ENCODE data around the gene GPR37L1.
"Not testable (repeated sequence)": the region's sequence is repeated elsewhere in the genome, so short reads cannot be mapped to it uniquely, and the experiment has no call there.

Gene GPR37L1

GRCh38 chr1:202155478-202156021 lies 32.8 kb downstream of the GPR37L1 start:
- peak; percentile 14 for DNase-seq (ENCODE audit: low spot score)

GRCh38 chr1:202156590-202156989 lies 33.9 kb downstream of the GPR37L1 start:
- DNase-seq (ENCODE audit: low spot score) = no peak

GRCh38 chr1:202157945-202158344 lies 35.2 kb downstream of the GPR37L1 start:
- DNase-seq (ENCODE audit: low spot score) = no peak

GRCh38 chr1:202158810-202159533 lies 36.3 kb downstream of the GPR37L1 start:
- DNase-seq (ENCODE audit: low spot score) = no peak

GRCh38 chr1:202159534-202160371 lies 37.0 kb downstream of the GPR37L1 start:
- DNase-seq (ENCODE audit: low spot score) = no peak

GRCh38 chr1:202160377-202160940 lies 37.7 kb downstream of the GPR37L1 start, which contains the start of gene PTPN7:
TSS of gene PTPN7 (minus strand) at chr1:202160602. CDS start at chr1:202159402, 1,200 bp downstream.
- DNase-seq (ENCODE audit: low spot score) = peak; percentile 32

GRCh38 chr1:202161151-202162046 lies 38.7 kb downstream of the GPR37L1 start:
- DNase-seq (ENCODE audit: low spot score) = no peak

- DNase-seq (ENCODE audit: low spot score) = no peak
These were observed 39.3 kb downstream of the GPR37L1 start for GRCh38 chr1:202162047-202162417.

- no peak for DNase-seq (ENCODE audit: low spot score)
These were observed 39.9 kb downstream of the GPR37L1 start for GRCh38 chr1:202162418-202163280.

GRCh38 chr1:202163281-202164270 lies 40.9 kb downstream of the GPR37L1 start:
- no peak for DNase-seq (ENCODE audit: low spot score)

GRCh38 chr1:202164271-202165037 lies 41.7 kb downstream of the GPR37L1 start:
- no peak for DNase-seq (ENCODE audit: low spot score)

- DNase-seq (ENCODE audit: low spot score) = no peak
These were observed 42.7 kb downstream of the GPR37L1 start for GRCh38 chr1:202165267-202165941.

GRCh38 chr1:202165942-202166843 lies 43.5 kb downstream of the GPR37L1 start:
- peak; percentile 20 for DNase-seq (ENCODE audit: low spot score)

- DNase-seq (ENCODE audit: low spot score) = not testable (repeated sequence)
These were observed 44.3 kb downstream of the GPR37L1 start for GRCh38 chr1:202167054-202167453.

GRCh38 chr1:202167708-202168415 lies 45.1 kb downstream of the GPR37L1 start:
- no peak for DNase-seq (ENCODE audit: low spot score)

- DNase-seq (ENCODE audit: low spot score) = no peak
These were observed 46.1 kb downstream of the GPR37L1 start for GRCh38 chr1:202168861-202169260.
